ENCODE data around the gene TMEM44. TPM values are rescaled to one million over a fixed set of nuclear protein-coding genes. Genes with fewer than 3 reads are reported as not detected.

TMEM44 gene
- total and polyA plus RNA-seq, 2 donors (not counting 3 experiments of a cell fraction or from before 2014, with no cell fraction given), result 93.8 to 125 TPM

GRCh38 chr3:194575484-194576210 lies 57.6 kb downstream of the TMEM44 start:
- intact Hi-C loops (cut with micrococcal nuclease) (no loop called here), dilution Hi-C loops (cut with MboI; ENCODE audit: extremely low pct_ligation_motif_present, low sequenced_read_pairs) (no loop called here)
- Histone ChIP-seq H3K36me3 (ENCODE audit: control insufficient read depth in 2 of 2, extremely low read depth in 1 of 2, insufficient read depth in 2 of 2, low read length in 2 of 2) (no peaks in the 10 kb centered on the region), H3K9me3 (replicated peaks; ENCODE audit: control insufficient read depth, insufficient read depth, low read length) (no peaks in the 10 kb centered on the region), H3K27ac (ENCODE audit: insufficient read depth, low read depth, low read length) (no peak overlapping the region), H3K79me2 (ENCODE audit: control insufficient read depth, insufficient read depth, low read length) (no peaks in the 10 kb centered on the region), H3K27me3 (ENCODE audit: control insufficient read depth in 2 of 2, insufficient read depth in 2 of 2, low read length in 2 of 2) (no peaks in the 10 kb centered on the region), H3K4me2 (ENCODE audit: insufficient read depth, low read length) (no peak overlapping the region), H3K9ac (replicated peaks; ENCODE audit: extremely low read depth, insufficient read depth, low read length) (no peak overlapping the region), H3K9me1 (replicated peaks; ENCODE audit: control insufficient read depth, extremely low read depth, insufficient read depth, low read length) (no peaks in the 10 kb centered on the region), H3K4me1 (ENCODE audit: control insufficient read depth, extremely low read depth, insufficient read depth, low read length) (peaks cover 28% of the 10 kb centered on the region), H2AFZ (ENCODE audit: low read depth, low read length) (no peak overlapping the region), H4K20me1 (replicated peaks; ENCODE audit: control insufficient read depth, extremely low read depth, insufficient read depth, low read length) (no peaks in the 10 kb centered on the region), H3K4me3 (replicated peaks in 1 of 3; ENCODE audit: insufficient read depth in 1 of 3, low read depth in 1 of 3, low read length in 3 of 3) (no peak overlapping the region)
- CTCF ChIA-PET, result interaction anchor here (1.4 to 8.9 kb wide), 5 partner anchors 14 to 103 kb away, joined by 4 to 166 read pairs (median 9); no protein-coding TSS in a partner anchor
- TF ChIP-seq, protein P1, sequence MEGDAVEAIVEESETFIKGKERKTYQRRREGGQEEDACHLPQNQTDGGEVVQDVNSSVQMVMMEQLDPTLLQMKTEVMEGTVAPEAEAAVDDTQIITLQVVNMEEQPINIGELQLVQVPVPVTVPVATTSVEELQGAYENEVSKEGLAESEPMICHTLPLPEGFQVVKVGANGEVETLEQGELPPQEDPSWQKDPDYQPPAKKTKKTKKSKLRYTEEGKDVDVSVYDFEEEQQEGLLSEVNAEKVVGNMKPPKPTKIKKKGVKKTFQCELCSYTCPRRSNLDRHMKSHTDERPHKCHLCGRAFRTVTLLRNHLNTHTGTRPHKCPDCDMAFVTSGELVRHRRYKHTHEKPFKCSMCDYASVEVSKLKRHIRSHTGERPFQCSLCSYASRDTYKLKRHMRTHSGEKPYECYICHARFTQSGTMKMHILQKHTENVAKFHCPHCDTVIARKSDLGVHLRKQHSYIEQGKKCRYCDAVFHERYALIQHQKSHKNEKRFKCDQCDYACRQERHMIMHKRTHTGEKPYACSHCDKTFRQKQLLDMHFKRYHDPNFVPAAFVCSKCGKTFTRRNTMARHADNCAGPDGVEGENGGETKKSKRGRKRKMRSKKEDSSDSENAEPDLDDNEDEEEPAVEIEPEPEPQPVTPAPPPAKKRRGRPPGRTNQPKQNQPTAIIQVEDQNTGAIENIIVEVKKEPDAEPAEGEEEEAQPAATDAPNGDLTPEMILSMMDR (IDR thresholded peaks at IDR 0.05; ENCODE audit: extremely low read depth in 1 of 2, insufficient read depth in 1 of 2, low read depth in 1 of 2, low read length in 2 of 2), result no peak
- TF ChIP-seq JUN (IDR thresholded peaks at IDR 0.05; ENCODE audit: borderline replicate concordance, insufficient read depth, insufficient read length, low read depth) (no peak), POLR2A (IDR thresholded peaks at IDR 0.05; ENCODE audit: low read depth, low read length) (no peak), EZH2 (IDR thresholded peaks at IDR 0.05; ENCODE audit: borderline replicate concordance, low read depth, low read length, severe bottlenecking) (no peak)
- TF ChIP-seq, protein P2, sequence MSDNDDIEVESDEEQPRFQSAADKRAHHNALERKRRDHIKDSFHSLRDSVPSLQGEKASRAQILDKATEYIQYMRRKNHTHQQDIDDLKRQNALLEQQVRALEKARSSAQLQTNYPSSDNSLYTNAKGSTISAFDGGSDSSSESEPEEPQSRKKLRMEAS (IDR thresholded peaks at IDR 0.05; ENCODE audit: insufficient read depth, insufficient read length), result no peak
- DNase-seq (ENCODE audit: low read depth, low spot score) (no peak), FAIRE-seq (no peak)
- BruUV-seq (replicated peaks), result no TSS peak
- POLR2A ChIA-PET, result no interaction called here
